GM18520 (cell line): ENCODE data around the gene FAM53B.
"Not testable (repeated sequence)": the region's sequence is repeated elsewhere in the genome, so short reads cannot be mapped to it uniquely, and the experiment has no call there.

Source experiments
- ATAC-seq: cut with Tn5 transposase; IDR thresholded peaks from one replicate; pipeline ENCODE4 v1.9.1; 2021; ENCODE audit not compliant: unreplicated experiment

The FAM53B gene

DNA sequence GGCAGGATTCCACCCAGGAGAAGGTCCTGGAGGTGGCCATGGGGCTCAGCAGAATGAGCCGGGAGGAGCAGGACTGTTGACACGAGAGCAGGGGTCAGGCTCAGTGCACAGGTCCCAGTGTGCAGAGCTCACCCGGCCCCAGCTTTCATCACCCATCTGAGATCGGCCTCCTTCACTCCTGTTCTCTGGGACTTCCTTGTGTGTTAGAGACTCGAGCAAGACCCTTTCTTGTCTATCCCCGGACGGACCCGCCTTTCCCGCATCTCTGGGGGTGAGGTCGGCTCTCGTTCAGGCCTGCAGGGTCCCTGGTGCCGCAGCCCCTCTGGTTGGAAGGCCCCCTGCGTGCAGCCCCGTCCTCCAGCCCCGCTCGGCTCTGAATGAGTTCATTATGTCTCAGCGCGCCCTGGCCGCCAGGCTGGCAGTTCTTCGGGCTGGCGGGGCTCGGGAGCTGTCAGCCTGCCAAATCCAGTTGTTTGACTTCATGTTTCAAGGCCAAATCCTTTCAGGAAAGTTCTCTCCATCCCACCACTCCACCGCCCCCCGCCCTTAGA, 154.6 kb downstream of the FAM53B start:
- no peak for ATAC-seq

DNA sequence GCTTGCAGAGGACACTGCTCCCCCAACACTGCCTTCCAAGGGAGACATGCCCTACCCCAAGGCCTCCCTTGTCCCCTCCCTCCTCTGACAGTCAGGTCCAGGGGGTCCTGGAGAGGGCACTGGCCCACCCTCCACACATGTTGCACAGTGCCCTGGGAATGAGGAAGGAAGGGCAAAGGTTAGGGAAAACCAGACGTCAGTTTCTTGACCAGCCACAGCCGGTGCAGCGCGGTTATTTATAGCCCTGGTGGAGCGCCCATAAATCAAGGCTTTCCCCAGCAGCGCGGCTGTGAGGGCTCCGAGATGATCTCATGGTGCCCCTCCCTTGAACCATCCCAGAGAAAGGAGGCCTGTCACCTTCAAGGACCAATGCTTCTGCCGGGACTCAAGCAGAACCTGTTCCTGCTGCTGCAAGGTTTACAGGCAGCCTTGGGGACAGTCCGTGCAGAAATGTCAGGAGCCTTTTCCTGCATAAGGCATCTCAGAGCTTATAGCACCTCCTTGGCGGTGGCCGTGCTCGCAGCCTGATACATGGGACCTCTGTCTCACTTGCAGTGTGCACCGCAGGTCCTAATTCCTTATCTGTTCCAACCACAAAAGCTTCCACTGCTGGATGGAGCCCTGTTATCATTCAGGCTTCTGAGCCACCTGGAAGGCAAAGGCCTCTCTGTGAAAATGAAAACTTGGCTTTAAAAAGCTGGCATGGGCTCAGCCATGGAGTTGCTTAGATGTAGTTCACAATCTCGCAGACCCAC, 155.3 kb downstream of the FAM53B start:
- no peak for ATAC-seq

DNA sequence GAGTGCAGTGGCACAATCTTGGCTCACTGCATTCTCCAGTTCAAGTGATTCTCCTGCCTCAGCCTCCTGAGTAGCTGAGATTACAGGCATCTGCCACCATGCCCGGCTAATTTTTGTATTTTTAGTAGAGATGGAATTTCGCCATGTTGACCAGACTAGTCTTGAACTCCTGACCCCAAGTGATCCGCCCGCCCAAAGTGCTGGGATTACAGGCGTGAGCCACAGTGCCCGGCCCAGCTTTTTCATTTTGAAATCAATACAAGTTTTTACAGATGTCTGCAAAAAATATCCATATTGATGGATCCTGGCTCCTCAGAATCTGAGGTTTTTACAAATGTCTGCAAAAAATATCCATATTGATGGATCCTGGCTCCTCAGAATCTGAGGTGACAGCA, 155.8 kb downstream of the FAM53B start:
- not testable (repeated sequence) for ATAC-seq

DNA sequence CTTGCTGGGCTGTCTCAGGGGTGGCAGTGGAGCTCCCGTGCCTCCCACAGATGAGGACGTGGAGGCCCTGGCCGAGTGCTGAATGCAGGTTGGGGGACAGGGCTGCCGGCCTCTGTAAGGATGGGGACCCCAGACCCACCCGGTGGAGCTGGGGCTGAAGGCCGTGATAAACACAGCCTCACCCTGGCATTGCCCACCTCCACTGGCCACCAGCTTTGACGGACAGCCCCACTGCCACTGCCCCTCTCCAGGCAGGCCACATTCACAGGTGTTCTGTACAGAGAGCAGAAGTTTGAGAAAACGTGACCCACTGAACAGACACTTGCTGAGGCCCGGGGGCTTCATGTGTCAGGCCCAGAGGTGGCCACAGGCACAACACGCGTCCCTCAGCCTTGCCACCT, 156.4 kb downstream of the FAM53B start:
- ATAC-seq, result no peak

DNA sequence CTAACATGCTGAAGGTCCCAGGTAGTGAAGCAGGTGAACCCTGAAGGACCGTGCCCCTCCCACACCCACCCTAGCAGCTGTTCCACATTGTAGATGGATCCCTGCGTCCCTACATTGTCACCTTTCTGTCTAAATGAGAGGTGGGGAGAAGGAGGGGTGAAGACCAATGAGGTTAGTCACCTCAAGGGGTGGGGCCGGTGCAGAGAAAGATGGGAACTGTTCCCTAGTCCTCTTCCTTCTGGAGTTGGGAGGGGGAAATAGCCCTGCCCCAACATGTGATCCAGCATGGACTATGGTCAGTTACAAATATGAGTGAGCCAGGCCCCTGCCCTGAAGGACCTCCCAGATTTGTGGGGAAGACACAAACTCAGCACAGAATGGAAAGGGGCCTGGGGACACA, 158.0 kb downstream of the FAM53B start:
- no peak for ATAC-seq

DNA sequence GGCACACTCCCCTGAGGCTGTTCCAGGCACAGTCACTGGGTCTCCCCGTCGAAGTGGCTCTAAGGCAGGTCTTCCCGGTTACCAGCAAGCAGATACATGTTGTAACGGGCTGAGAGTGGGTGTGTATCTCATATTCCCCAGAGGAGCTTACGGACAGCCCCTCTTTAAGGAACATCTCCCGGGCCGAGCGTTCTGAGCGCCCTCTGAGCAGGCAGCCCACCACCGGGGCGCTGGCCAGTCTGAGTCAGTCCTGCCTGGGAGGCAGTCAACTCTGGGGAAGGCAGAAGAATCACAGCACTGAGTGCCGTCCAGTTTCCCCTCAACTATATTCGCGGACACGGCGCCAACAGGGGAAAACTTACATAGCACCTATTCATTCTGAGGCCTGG, 165.2 kb downstream of the FAM53B start:
- ATAC-seq, result no peak

DNA sequence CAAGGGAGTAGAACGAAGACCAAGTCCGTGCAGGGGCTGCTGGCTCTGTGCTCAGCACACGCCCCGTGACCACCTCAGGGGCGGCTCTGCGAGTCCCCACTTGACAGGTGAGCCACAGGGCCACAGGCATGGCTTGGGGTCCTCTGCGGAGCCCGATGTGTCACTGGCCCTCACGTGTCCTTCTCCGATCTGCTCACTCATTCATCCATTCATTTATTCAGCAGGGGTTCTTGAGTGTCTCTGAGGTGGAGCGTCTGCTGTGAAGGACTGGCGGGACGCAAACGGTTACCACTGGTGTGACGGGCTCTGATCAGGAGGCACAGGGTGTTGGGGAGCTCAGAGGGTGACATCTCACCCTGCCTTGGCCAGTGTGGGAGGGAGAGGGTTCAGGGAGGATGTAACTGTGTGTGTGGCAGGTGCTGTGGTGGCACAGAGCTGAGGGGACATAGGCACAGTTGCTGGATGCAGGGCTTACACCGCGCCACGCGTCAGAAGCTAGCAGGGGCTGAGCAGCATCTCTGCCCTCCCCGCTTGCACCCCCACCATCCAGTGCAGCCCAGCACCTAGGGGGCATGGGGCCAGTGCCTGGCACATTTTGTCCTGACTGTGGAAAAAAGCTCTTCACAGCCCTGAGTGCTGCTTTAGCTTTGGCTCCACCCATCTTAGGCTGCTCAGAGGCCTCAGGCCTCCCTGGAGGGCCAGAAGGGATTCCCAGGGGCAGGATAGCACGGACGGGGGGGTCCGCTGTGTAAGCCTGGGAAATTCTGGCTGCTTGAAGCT, 165.8 kb downstream of the FAM53B start:
- ATAC-seq, result no peak

DNA sequence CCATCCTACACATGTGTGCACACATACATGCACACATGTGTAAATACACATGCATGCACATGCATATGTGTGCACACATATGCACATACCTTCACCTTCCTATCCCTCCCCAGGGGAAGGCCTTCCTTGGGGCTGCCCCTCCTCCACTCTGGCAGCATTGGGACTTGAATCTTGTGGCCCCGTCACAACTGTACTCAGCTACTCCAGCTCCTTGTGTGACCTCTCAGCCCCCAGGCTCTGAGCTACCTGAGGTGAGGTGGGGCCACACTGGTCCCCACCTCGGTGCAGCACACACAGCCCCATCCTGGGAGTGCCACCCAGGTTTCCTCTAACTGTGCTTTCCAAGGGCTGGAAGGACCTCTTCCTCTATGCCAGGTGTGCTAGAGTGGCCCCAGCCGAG, 166.5 kb downstream of the FAM53B start:
- no peak for ATAC-seq

DNA sequence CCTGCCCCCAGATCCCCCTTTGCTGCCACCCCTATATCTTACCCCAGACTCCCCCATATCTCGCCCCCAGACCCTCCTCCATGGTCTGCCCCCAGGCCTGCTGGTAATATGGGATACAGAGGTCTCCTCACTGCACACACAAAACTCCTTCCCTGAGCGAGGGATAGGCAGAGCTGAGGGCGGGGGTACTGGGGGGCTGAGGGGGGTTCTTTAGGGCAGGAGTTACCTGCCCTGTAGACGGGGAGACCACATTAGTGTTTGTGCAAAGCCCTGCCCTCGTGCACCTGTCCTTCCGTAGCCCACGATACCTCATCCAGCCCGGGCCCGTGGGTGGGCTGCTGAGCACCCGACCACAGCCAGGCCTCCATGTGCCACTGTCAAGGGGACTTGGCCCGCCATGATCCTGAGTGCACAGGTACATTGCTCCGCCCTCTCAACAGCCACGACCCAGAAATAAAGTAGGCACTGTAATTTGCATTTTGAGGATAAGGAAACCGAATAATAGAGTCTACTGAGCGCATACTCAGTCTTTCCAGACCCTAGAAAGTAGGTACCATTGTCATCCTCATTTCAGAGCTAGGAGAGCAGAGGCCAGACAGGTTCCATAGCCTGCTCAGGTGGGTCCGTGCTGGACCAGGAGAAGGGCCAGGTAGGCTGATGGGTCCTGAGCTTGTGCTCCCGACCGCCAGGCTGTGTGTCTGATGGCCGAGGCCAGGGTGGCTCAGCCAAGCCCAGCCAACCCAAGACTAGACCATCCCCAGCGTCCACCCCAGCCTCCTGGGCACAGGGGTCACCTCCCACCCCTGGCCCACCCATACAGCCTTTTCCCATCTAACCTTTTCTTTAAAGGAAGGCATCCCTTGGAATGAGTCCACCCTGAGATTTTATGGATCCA, 167.4 kb downstream of the FAM53B start:
- ATAC-seq, result no peak

DNA sequence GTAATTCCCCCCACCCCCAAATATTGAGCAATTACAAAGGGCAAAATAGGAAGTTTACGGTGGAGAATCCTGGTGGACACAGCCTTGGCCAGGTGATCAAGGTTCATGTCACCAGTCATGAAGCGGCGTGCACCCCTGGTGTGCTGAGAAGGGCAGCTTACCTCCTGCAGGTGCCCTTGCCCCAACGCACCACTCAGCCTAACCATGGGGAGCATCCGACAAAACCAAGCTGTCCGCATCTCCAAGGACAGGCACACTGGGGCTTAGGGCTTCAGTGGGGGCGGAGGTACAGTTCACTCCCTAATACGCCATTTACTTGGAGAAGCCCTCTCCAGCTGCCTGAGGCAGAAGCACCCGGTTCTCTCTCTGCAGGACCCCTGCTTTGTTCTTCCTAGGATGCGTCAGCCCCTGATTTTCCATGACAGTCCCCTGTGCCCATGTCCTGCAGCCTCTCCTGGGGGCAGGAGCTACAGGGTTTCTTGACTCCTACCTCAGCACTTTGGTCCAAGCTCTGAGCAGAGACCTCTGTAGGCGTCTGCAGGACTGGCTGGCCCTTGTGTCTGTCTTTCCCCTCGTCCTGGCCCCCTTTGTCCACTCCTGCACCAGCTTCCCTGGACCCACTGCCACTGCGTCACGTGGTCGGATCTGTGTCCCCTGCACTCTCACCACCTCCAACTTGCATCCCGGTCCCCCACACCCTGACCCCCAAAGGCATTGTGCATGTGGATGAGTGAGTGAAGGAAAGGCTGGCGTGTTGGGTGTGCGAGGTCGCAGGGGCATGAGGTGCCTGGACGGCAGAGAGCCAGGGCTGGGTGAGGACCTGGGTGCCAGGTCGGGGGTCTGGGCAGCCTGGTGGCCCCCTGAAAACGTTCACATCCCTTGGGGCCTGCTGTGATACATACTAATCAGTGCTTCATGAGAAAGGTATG, 168.8 kb downstream of the FAM53B start:
- ATAC-seq, result no peak

DNA sequence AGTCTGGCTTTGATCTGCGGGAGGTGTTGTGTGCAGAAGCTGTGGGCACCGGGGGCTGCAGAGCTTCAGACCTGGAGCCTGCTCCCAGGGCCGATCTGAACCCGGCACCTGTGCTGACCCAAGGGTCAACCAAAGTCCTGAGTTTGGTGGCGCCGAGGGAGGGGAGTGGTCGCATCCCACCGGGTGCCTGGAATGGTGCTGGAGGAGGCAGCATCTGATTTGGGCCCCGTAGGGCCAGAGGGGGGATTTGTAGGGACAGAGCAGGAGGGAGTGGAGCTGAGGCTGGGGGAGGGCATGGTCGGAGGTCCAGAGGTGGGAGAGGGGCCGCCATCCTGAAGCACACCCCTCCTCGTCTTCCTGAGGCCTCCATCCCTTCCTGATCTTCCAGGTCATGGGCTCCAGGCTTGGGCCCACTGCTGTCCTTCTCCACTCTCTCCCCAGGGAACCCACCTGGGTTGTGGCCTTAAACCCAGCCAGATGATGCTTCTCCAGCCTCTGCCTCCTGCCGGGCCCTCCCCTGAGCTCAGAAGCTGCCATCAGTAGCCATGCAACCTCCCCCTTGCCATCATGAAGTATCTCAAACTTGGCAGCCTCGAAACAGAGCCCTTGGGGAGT, 169.6 kb downstream of the FAM53B start:
- ATAC-seq, result no peak

DNA sequence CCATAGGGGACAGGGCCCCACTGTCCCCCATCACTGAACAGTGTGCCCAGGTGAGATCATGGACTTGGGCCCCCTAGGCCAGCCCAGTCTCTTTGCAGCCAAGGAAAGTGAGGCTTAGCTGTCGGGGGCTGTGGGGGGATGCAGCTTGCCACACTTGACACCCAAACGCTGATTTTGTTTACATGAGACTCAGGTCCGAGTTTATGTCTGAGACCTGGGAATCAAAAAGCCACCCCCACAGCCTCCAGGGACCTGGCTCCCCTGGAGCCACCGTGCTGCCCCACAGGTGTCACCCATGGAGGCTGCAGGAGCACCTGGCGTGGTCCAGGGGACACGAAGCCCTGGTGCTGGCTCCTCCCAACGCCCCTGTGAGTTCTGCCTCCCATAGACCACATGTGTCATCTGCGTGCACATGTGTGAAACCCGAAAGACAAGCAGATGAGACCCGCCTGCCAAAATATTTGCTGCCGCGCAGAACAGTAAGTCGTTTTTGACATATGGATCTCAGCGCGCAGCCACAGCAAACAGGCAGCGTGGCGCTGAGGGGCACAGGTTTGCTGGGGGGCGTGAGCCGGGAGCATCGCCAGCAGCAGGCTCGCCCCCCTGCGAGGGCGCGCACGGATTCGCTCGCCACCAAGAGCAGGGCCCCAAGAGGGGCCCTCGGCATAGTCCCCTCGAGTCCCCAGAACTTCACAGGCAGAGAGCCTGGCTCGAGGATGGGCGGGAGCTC, 170.3 kb downstream of the FAM53B start:
- no peak for ATAC-seq

DNA sequence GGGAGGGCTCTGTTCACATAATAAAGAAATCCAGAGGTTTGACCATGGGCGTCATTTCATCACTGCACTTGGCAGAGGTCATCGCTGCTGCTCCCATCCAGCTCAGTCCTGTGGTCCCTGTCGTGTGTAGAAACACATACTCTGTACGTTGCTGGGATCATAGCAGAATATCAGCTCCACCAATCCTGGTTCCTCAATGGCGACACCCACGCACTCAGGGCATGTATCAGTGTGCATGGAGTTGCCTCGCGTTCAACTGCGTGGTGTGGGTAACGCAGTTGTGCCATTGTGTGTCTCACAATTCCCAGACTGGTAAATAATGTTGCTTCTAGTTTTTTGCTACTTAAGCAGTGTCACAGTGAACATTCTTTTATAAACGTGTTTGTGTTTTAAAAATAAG, 171.4 kb downstream of the FAM53B start:
- ATAC-seq, result no peak

DNA sequence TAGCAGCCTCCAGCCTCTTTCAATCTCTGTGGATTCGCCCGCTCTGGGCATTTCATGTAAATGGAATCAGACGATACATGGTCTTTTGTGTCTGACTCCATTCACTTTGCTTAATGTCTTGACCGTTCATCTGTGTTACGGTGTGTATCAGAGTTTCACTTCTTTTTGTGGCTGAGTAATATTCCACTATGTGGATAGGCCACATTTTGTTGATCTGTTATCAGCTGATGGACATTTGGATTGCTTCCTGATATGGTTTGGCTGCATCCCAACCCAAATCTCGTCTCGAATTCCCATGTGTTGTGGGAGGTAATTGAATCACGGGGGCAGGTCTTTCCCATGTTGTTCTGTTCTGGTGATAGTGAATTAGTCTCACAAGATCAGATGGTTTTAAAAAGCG, 173.5 kb downstream of the FAM53B start:
- ATAC-seq, result no peak

DNA sequence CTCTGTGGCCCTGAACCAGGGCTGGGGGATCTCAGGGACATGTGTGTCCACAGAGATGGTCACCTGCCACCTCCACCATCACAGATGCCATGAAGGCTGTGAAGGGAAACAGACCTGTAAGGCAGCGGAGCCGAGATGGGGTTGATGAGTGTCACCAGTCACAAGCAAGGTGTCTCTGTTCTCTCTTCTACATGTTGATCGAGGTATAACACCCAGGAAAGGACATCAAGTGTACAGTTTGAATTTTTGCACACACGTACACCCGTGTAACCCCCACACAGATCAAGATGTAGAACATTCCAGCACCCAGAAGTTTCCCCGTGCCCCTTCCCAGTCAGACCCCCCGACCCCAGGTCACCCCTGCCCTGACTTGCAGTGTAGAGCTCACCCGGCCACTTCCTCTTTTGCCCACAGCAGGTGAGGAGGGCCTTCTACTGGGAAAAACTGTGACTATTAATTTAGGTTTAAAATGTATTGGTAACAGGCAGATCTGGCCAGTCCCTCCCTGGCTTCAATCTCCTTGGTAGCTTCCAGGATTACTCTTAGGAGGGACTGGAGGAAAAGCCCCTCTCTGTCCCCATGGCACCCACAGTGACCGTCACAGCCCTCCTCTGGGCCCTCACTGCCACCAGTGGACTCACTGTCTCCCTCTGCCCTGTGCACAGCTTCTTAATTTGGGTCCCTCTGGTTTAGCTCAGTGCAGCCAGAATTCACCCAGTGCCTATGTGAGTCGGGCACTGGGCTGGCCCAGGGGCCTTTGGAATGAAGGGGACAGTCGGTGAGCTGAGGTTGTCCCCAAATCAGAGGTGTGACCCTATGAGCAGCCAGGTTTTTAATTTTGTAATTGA, 174.3 kb downstream of the FAM53B start:
- no peak for ATAC-seq
